ENCODE results near the gene LCN6. TPM values are rescaled to one million over a fixed set of nuclear protein-coding genes. Genes with fewer than 3 reads are reported as not detected.
A peak's percentile ranks its signal among the peaks of the same experiment; 100 is the strongest.

LCN6 gene
- total and polyA plus RNA-seq, 2 donors: 7.1 TPM; not detected in 1

DNA sequence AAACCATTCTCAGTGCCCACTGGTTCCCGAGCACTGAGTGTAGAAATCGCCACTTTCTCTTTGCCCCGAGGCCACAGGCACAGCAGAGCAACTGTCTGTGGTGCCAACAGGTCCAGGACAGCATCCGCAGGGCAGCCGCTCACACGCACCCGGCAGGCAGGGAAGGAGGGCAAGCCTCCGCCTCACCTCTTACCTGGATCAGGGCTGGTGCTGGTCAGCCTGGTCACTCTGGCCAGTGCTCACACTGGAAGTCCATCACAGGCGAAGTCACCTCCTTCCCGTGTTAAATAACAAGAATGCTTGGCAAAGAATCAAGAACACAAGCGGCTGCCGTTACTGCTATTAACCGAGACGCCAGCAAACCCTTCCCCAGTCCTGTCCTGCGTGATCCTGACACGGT lies 22.2 kb downstream of the LCN6 start:
- Histone ChIP-seq H3K4me3 (ENCODE audit: low read length in 2 of 2) (peak overlapping the region in 1 of 2 donors; percentile 93), H3K27me3 (ENCODE audit: control insufficient read depth in 2 of 2, insufficient read depth in 1 of 2, low read length in 1 of 2) (peaks cover 3 to 16% of the 10 kb centered on the region in 2 donors), H3K27ac (ENCODE audit: low read depth in 1 of 2, low read length in 1 of 2) (no peak overlapping the region), H3K9me3 (ENCODE audit: control insufficient read depth in 2 of 2, insufficient read depth in 1 of 2, low read length in 1 of 2) (peaks cover 0 to 5% of the 10 kb centered on the region in 2 donors), H3K36me3 (ENCODE audit: control insufficient read depth in 2 of 2, insufficient read depth in 2 of 2, low read length in 1 of 2) (peaks cover 52 to 53% of the 10 kb centered on the region in 2 donors), H3K4me1 (ENCODE audit: control insufficient read depth in 2 of 2, insufficient read depth in 2 of 2, low read length in 2 of 2) (peaks cover 9 to 35% of the 10 kb centered on the region in 2 donors)
- DNase-seq (ENCODE audit: low read depth in 6 of 9, low spot score in 9 of 9): no peak
- 85% methylated on average over 16 of the region's 16 CpGs for WGBS

DNA sequence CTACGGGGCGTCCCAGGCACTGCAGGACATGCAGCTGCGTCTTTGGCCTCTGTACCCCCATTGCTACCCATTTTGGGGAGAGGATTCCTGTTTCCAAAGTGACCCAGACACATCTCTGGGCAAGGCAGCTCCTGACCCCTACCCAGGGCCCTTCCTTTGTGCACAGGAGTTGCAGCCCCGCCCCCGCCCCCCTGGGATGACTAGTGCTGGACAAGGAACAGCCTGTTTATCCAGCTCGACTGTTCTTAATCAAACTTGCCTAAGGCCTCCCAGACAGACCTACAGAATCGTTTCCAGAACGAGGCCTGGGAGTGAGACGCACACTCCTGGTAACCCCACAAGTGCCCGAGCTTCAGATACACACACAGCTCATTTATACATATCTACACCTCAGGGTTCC lies 22.7 kb downstream of the LCN6 start:
- Histone ChIP-seq H3K4me3 (ENCODE audit: low read length in 2 of 2) (no peak overlapping the region), H3K36me3 (ENCODE audit: control insufficient read depth in 2 of 2, insufficient read depth in 2 of 2, low read length in 1 of 2) (peaks cover 55 to 57% of the 10 kb centered on the region in 2 donors), H3K4me1 (ENCODE audit: control insufficient read depth in 2 of 2, insufficient read depth in 2 of 2, low read length in 2 of 2) (peaks cover 9 to 35% of the 10 kb centered on the region in 2 donors), H3K27ac (ENCODE audit: low read depth in 1 of 2, low read length in 1 of 2) (no peak overlapping the region), H3K27me3 (ENCODE audit: control insufficient read depth in 2 of 2, insufficient read depth in 1 of 2, low read length in 1 of 2) (peaks cover 3 to 16% of the 10 kb centered on the region in 2 donors), H3K9me3 (ENCODE audit: control insufficient read depth in 2 of 2, insufficient read depth in 1 of 2, low read length in 1 of 2) (peaks cover 0 to 5% of the 10 kb centered on the region in 2 donors)
- WGBS: 93% methylated on average over 10 of the region's 10 CpGs
- no peak for DNase-seq (ENCODE audit: low read depth in 6 of 9, low spot score in 9 of 9)

DNA sequence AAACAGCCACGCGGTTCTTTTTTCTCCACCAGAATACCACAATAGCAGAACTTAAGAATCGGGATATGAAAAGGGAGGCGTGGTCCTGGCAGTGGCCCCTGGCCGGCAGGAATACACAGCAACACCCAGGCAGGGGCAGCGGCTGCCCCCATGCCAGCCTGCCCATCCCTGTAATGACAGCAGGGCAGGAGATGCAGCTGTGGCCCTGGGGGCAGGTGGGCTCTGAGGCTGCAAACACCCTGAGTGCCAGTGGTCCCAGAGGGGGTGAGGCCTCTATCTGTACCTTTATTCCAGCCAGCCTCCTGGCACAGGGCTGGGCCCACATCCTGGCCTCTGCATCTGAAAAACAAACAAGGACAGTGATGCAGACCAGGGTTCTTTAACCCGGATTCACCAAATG lies 23.6 kb downstream of the LCN6 start:
- H3K27me3 ChIP-seq (ENCODE audit: control insufficient read depth in 2 of 2, insufficient read depth in 1 of 2, low read length in 1 of 2): peaks cover 3 to 16% of the 10 kb centered on the region in 2 donors
- H3K4me1 ChIP-seq (ENCODE audit: control insufficient read depth in 2 of 2, insufficient read depth in 2 of 2, low read length in 2 of 2): peaks cover 9 to 35% of the 10 kb centered on the region in 2 donors
- peaks cover 0 to 5% of the 10 kb centered on the region in 2 donors for H3K9me3 ChIP-seq (ENCODE audit: control insufficient read depth in 2 of 2, insufficient read depth in 1 of 2, low read length in 1 of 2)
- peaks cover 57% of the 10 kb centered on the region in 2 donors for H3K36me3 ChIP-seq (ENCODE audit: control insufficient read depth in 2 of 2, insufficient read depth in 2 of 2, low read length in 1 of 2)
- WGBS: 94% methylated on average over 7 of the region's 7 CpGs
- H3K4me3 ChIP-seq (ENCODE audit: low read length in 2 of 2): no peak overlapping the region
- H3K27ac ChIP-seq (ENCODE audit: low read depth in 1 of 2, low read length in 1 of 2): no peak overlapping the region
- no peak for DNase-seq (ENCODE audit: low read depth in 6 of 9, low spot score in 9 of 9)

DNA sequence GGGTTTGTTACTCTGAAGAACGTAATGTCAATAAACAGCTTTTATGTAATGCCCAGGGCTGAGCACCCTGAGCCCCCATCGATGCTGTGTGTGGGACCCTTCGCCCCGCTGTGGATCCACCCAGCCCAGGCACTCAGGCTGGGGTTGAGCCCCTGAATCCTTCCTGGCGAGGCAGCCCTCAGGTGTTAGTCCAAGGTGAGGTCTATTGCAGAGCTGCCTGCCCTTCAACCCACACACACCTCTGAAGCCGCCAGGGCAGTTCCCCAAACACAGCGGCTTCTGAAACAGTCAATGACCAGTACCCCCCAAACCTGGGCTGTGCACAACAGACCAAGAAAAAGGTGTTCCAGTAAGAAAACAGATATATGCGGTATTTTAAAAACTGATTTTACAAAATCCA lies 24.3 kb downstream of the LCN6 start:
- H3K27me3 ChIP-seq (ENCODE audit: control insufficient read depth in 2 of 2, insufficient read depth in 1 of 2, low read length in 1 of 2): peaks cover 2 to 9% of the 10 kb centered on the region in 2 donors
- no peak for DNase-seq (ENCODE audit: low read depth in 6 of 9, low spot score in 9 of 9)
- H3K4me3 ChIP-seq (ENCODE audit: low read length in 2 of 2): no peak overlapping the region
- WGBS: 98% methylated on average over 8 of the region's 8 CpGs
- H3K27ac ChIP-seq (ENCODE audit: low read depth in 1 of 2, low read length in 1 of 2): no peak overlapping the region
- H3K36me3 ChIP-seq (ENCODE audit: control insufficient read depth in 2 of 2, insufficient read depth in 2 of 2, low read length in 1 of 2): peaks cover 57% of the 10 kb centered on the region in 2 donors
- peaks cover 9 to 29% of the 10 kb centered on the region in 2 donors for H3K4me1 ChIP-seq (ENCODE audit: control insufficient read depth in 2 of 2, insufficient read depth in 2 of 2, low read length in 2 of 2)
- H3K9me3 ChIP-seq (ENCODE audit: control insufficient read depth in 2 of 2, insufficient read depth in 1 of 2, low read length in 1 of 2): peaks cover 0 to 1% of the 10 kb centered on the region in 2 donors

DNA sequence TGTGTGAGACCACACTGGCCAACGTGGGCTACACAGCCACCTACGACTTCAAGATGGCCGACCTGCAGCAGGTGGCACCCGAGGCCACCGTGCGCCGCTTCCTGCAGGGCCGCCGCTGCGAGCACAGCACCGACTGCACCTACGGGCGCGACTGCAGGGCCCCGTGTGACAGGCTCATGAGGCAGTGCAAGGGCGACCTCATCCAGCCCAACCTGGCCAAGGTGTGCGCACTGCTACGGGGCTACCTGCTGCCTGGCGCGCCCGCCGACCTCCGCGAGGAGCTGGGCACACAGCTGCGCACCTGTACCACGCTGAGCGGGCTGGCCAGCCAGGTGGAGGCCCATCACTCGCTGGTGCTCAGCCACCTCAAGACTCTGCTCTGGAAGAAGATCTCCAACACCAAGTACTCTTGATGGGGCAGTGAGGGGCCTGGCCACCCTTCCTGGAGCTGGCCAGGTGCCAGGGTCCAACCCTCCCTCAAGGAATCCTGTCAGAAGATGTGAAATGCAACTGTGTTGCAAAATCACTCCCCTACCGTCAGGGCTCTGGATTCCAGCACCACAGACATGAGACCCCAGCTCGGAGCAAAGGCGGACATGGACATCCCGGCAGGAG lies 24.9 kb downstream of the LCN6 start:
- Histone ChIP-seq H3K4me1 (ENCODE audit: control insufficient read depth in 2 of 2, insufficient read depth in 2 of 2, low read length in 2 of 2) (peaks cover 9 to 25% of the 10 kb centered on the region in 2 donors), H3K36me3 (ENCODE audit: control insufficient read depth in 2 of 2, insufficient read depth in 2 of 2, low read length in 1 of 2) (peaks cover 57% of the 10 kb centered on the region in 2 donors)

DNA sequence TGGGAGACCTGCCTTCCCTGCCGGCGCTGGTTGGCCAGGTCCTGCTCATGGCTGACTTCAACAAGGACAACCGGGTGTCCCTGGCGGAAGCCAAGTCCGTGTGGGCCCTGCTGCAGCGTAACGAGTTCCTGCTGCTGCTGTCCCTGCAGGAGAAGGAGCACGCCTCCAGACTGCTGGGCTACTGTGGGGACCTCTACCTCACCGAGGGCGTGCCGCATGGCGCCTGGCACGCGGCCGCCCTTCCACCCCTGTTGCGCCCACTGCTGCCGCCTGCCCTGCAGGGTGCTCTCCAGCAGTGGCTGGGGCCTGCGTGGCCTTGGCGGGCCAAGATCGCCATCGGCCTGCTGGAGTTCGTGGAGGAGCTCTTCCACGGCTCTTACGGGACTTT lies 25.4 kb downstream of the LCN6 start:
- Histone ChIP-seq H3K9me3 (ENCODE audit: control insufficient read depth in 2 of 2, insufficient read depth in 1 of 2, low read length in 1 of 2) (no peaks in the 10 kb centered on the region), H3K4me3 (ENCODE audit: low read length in 2 of 2) (no peak overlapping the region), H3K4me1 (ENCODE audit: control insufficient read depth in 2 of 2, insufficient read depth in 2 of 2, low read length in 2 of 2) (peaks cover 9 to 23% of the 10 kb centered on the region in 2 donors), H3K27me3 (ENCODE audit: control insufficient read depth in 2 of 2, insufficient read depth in 1 of 2, low read length in 1 of 2) (peaks cover 0 to 2% of the 10 kb centered on the region in 2 donors), H3K36me3 (ENCODE audit: control insufficient read depth in 2 of 2, insufficient read depth in 2 of 2, low read length in 1 of 2) (peaks cover 57% of the 10 kb centered on the region in 2 donors), H3K27ac (ENCODE audit: low read depth in 1 of 2, low read length in 1 of 2) (no peak overlapping the region)
- DNase-seq (ENCODE audit: low read depth in 6 of 9, low spot score in 9 of 9): no peak
- WGBS: 97% methylated on average over 24 of the region's 24 CpGs

More for the DNA sequence above, 24.9 kb downstream of the LCN6 start:
- no peaks in the 10 kb centered on the region for H3K9me3 ChIP-seq (ENCODE audit: control insufficient read depth in 2 of 2, insufficient read depth in 1 of 2, low read length in 1 of 2)
- DNase-seq (ENCODE audit: low read depth in 6 of 9, low spot score in 9 of 9): no peak
- H3K4me3 ChIP-seq (ENCODE audit: low read length in 2 of 2): no peak overlapping the region
- 97% methylated on average over 32 of the region's 32 CpGs for WGBS
- H3K27me3 ChIP-seq (ENCODE audit: control insufficient read depth in 2 of 2, insufficient read depth in 1 of 2, low read length in 1 of 2): peaks cover 0 to 4% of the 10 kb centered on the region in 2 donors
- H3K27ac ChIP-seq (ENCODE audit: low read depth in 1 of 2, low read length in 1 of 2): no peak overlapping the region

DNA sequence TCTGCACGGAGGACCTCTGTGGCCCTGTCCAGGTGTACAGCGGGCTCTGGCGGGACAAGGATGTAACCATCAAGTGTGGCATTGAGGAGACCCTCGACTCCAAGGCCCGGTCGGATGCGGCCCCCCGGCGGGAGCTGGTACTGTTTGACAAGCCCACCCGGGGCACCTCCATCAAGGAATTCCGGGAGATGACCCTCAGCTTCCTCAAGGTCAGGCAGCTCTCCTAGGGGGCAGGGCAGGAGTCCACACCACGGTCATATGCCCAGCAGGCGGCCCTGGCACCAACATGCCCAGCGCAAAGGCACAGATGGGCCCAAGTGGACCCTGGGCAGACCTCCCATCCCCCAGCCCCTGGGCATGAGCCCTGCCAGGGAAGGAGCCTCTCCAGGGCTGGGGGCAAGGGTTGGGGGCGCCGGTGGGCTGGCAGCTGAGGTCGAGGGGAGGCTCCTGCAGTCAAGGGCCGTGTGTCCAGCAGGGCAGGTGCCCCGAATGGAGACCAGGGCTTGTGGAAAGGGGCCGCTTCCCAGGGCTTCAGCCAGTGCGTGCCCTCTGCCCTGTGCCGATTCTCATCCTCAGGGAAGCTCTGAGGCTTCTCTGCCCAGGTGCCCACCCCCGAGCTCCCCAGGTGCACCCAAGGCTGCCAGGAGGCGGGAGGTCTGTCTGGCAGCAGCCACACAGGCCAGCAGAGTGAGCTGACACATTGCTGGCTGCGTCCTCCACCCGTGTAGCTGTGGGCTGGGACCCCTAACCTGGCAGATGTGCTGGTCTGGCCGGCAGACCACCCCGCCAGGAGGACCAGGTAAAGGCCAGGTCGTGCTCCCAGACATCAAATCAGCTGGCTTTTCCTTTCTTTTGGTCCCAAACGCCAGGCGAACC lies 26.0 kb downstream of the LCN6 start:
- Histone ChIP-seq H3K9me3 (ENCODE audit: control insufficient read depth in 2 of 2, insufficient read depth in 1 of 2, low read length in 1 of 2) (no peaks in the 10 kb centered on the region), H3K4me1 (ENCODE audit: control insufficient read depth in 2 of 2, insufficient read depth in 2 of 2, low read length in 2 of 2) (peaks cover 9 to 20% of the 10 kb centered on the region in 2 donors), H3K27me3 (ENCODE audit: control insufficient read depth in 2 of 2, insufficient read depth in 1 of 2, low read length in 1 of 2) (no peaks in the 10 kb centered on the region), H3K27ac (ENCODE audit: low read depth in 1 of 2, low read length in 1 of 2) (no peak overlapping the region), H3K36me3 (ENCODE audit: control insufficient read depth in 2 of 2, insufficient read depth in 2 of 2, low read length in 1 of 2) (peaks cover 57% of the 10 kb centered on the region in 2 donors), H3K4me3 (ENCODE audit: low read length in 2 of 2) (no peak overlapping the region)
- DNase-seq (ENCODE audit: low read depth in 6 of 9, low spot score in 9 of 9): no peak
- 95% methylated on average over 31 of the region's 31 CpGs for WGBS

DNA sequence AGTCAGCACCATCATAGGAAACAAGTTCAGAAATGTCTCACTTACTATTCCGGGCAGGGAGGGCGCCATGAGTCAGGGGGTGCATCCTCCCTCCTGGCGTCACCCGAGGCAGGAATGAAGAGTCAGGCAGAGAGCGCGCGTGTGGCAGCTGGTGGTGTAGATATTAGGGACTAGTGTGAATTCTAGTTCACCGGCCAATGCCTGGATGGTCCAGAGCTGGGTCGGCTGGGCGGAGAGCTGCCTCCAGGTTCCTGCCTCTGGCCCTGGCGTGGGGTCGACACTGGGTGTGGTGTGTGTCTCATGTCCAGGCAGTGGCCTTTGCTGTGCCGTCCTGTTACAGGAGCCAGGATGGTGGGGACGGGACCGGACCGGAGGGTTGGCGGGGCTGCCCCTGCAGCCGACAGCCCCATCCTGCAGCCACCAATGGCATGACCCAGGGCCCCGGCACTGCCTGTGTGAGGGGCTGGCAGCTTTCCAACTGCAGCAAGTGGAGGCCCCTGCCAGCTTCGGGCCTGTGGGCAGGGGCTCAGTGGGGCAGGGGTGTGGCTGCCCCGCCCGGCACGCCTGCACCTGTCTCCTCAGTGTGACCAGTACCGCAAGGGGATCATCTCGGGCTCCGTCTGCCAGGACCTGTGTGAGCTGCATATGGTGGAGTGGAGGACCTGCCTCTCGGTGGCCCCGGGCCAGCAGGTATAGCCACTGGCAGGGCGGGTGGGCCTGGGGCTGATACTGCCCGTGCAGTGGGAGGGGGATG lies 26.8 kb downstream of the LCN6 start:
- no peaks in the 10 kb centered on the region for H3K9me3 ChIP-seq (ENCODE audit: control insufficient read depth in 2 of 2, insufficient read depth in 1 of 2, low read length in 1 of 2)
- H3K27me3 ChIP-seq (ENCODE audit: control insufficient read depth in 2 of 2, insufficient read depth in 1 of 2, low read length in 1 of 2): no peaks in the 10 kb centered on the region
- WGBS: 93% methylated on average over 30 of the region's 30 CpGs
- H3K4me1 ChIP-seq (ENCODE audit: control insufficient read depth in 2 of 2, insufficient read depth in 2 of 2, low read length in 2 of 2): peaks cover 3 to 11% of the 10 kb centered on the region in 2 donors
- peaks cover 55 to 56% of the 10 kb centered on the region in 2 donors for H3K36me3 ChIP-seq (ENCODE audit: control insufficient read depth in 2 of 2, insufficient read depth in 2 of 2, low read length in 1 of 2)
- no peak overlapping the region for H3K4me3 ChIP-seq (ENCODE audit: low read length in 2 of 2)
- H3K27ac ChIP-seq (ENCODE audit: low read depth in 1 of 2, low read length in 1 of 2): no peak overlapping the region
- no peak for DNase-seq (ENCODE audit: low read depth in 6 of 9, low spot score in 9 of 9)

Measured in thymus (tissue), 11 donors.